Lower lobe of right lung (tissue), 2 donors: ENCODE measurements around the gene LIPK. TPM values are rescaled to one million over a fixed set of nuclear protein-coding genes. Genes with fewer than 3 reads are reported as not detected.
"Not testable (repeated sequence)": the region's sequence is repeated elsewhere in the genome, so short reads cannot be mapped to it uniquely, and the experiment has no call there.

ENCODE experiments used
- ATAC-seq, 2 donors: fragments of 200-7000 bp; cut with Tn5 transposase; one replicate each; pipeline ENCODE4 v1.9.1; 2020 to 2022; ENCODE audit warnings: mild to moderate bottlenecking in 2 of 2, moderate library complexity in 2 of 2
- DNase-seq: peaks from one replicate; pipeline ENCODE4 v3.0.0-alpha.2; 2020
- H3K27ac ChIP-seq: fragments of 200-600 bp; one replicate; pipeline ENCODE4 v1.8.0; 2022
- H3K27me3 ChIP-seq: fragments of 200-600 bp; one replicate; pipeline ENCODE4 v1.8.0; 2022; ENCODE audit warnings: low read depth
- H3K36me3 ChIP-seq: fragments of 200-600 bp; one replicate; pipeline ENCODE4 v1.8.0; 2022; ENCODE audit warnings: mild to moderate bottlenecking
- H3K4me1 ChIP-seq: fragments of 200-600 bp; one replicate; pipeline ENCODE4 v1.8.0; 2022
- H3K4me3 ChIP-seq: fragments of 200-600 bp; one replicate; pipeline ENCODE4 v1.8.0; 2022; ENCODE audit warnings: mild to moderate bottlenecking
- H3K9me3 ChIP-seq: fragments of 200-600 bp; one replicate; pipeline ENCODE4 v1.8.0; 2022
- CTCF ChIP-seq: fragments of 200-600 bp; IDR thresholded peaks from one replicate; pipeline ENCODE4 v1.8.0; 2022; ENCODE audit warnings: antibody characterized with exemption, mild to moderate bottlenecking
- intact Hi-C: fragments of 100-400 bp; cut with DNase I; formaldehyde crosslinking; loops from one replicate; pipeline ENCODE4 v1.11.0; 2022
- total RNA-seq: library from RNA; stranded (reverse); fragmentation: NEBNext Ultra II Directional; extraction: Animal tissue kit (Norgen Biotek cat#: 25700); gene quantifications from one replicate; pipeline ENCODE4 v1.2.1, GENCODE V29; 2021
- donor health status: DM: no; HTN: yes; CAD: no; lungs with severe emphysema.

Gene LIPK
- total RNA-seq, 1 donor from 2014 or later = not detected

GRCh38 chr10:88735661-88736060 lies 29.6 kb downstream of the LIPK start:
- Histone ChIP-seq H3K27ac (no peak overlapping the region), H3K4me1 (no peaks in the 10 kb centered on the region), H3K27me3 (no peaks in the 10 kb centered on the region), H3K36me3 (no peaks in the 10 kb centered on the region), H3K4me3 (no peak overlapping the region), H3K9me3 (no peaks in the 10 kb centered on the region)
- no peak for TF ChIP-seq CTCF
- ATAC-seq (no peak), DNase-seq (no peak)
- intact Hi-C loops = no loop called here

- H3K4me3 ChIP-seq, intact Hi-C loops, H3K27me3 ChIP-seq, DNase-seq, H3K27ac ChIP-seq, ATAC-seq, H3K4me1 ChIP-seq, H3K9me3 ChIP-seq, H3K36me3 ChIP-seq: not testable (repeated sequence)
These were observed 35.9 kb downstream of the LIPK start for GRCh38 chr10:88741921-88742320.

- TF ChIP-seq CTCF = no peak
- no peaks in the 10 kb centered on the region for H3K36me3 ChIP-seq
- no peaks in the 10 kb centered on the region for H3K9me3 ChIP-seq
- H3K4me3 ChIP-seq = no peak overlapping the region
- intact Hi-C loops = no loop called here
- no peaks in the 10 kb centered on the region for H3K27me3 ChIP-seq
- H3K27ac ChIP-seq = no peak overlapping the region
- no peaks in the 10 kb centered on the region for H3K4me1 ChIP-seq
- no peak for DNase-seq
- no peak for ATAC-seq
These were observed 36.4 kb downstream of the LIPK start for GRCh38 chr10:88742448-88742847.

GRCh38 chr10:88744002-88744401 lies 38.0 kb downstream of the LIPK start:
- Histone ChIP-seq H3K27ac (no peak overlapping the region), H3K27me3 (no peaks in the 10 kb centered on the region), H3K4me1 (no peaks in the 10 kb centered on the region), H3K9me3 (no peaks in the 10 kb centered on the region), H3K36me3 (no peaks in the 10 kb centered on the region), H3K4me3 (no peak overlapping the region)
- no peak for DNase-seq
- intact Hi-C loops = no loop called here
- ATAC-seq = no peak
- no peak for TF ChIP-seq CTCF

- ATAC-seq (no peak), DNase-seq (no peak)
- intact Hi-C loops = no loop called here
- no peak for TF ChIP-seq CTCF
- H3K4me3 ChIP-seq = no peak overlapping the region
- no peak overlapping the region for H3K27ac ChIP-seq
- no peaks in the 10 kb centered on the region for H3K9me3 ChIP-seq
- H3K4me1 ChIP-seq = no peaks in the 10 kb centered on the region
- H3K27me3 ChIP-seq = no peaks in the 10 kb centered on the region
- no peaks in the 10 kb centered on the region for H3K36me3 ChIP-seq
These were observed 39.6 kb downstream of the LIPK start for GRCh38 chr10:88745633-88746032.

- DNase-seq (no peak), ATAC-seq (no peak)
- Histone ChIP-seq H3K27ac (no peak overlapping the region), H3K4me1 (no peaks in the 10 kb centered on the region), H3K27me3 (no peaks in the 10 kb centered on the region), H3K9me3 (no peaks in the 10 kb centered on the region), H3K36me3 (no peaks in the 10 kb centered on the region), H3K4me3 (no peak overlapping the region)
- intact Hi-C loops = no loop called here
- TF ChIP-seq CTCF = no peak
These were observed 48.2 kb downstream of the LIPK start for GRCh38 chr10:88754287-88754686.
